ENCODE measurements around the gene DCHS1. TPM values are rescaled to one million over a fixed set of nuclear protein-coding genes. Genes with fewer than 3 reads are reported as not detected.

Gene DCHS1
- total and polyA plus RNA-seq, 4 donors = 6.0 to 39.9 (median 11.5) TPM

DNA sequence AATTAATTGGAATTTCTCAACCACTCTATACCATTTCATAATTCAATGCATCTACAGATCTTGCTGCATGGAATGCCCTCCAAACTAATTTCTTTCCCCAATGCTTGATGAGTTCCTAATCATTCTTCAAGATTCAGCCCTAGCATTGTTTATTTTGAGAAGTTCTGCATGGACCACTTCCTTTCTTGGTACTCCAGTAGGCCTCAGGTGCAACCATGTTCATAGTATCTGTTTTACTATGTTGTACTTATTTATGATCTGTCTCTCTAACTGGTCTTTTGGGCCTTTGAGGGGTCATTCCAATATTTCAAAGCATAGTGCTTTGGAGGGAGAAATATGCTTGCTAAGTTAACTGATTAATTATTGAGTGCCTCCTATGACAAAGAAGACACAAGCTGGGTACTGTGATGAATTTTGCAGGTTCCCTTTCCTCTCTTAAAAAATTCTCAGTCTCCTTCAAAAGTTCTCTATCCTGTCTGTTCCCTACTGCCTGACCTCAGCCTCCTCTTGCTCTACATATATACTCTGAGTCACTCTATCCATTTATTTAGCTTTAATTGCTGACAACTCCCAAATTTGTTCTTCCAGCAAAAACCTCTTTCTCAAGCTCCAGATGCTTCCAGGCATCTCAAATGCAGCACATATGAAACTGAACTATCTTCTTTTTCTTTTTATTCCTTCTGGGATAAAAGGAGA lies 18.1 kb upstream of the DCHS1 start:
- TF ChIP-seq, protein P1, sequence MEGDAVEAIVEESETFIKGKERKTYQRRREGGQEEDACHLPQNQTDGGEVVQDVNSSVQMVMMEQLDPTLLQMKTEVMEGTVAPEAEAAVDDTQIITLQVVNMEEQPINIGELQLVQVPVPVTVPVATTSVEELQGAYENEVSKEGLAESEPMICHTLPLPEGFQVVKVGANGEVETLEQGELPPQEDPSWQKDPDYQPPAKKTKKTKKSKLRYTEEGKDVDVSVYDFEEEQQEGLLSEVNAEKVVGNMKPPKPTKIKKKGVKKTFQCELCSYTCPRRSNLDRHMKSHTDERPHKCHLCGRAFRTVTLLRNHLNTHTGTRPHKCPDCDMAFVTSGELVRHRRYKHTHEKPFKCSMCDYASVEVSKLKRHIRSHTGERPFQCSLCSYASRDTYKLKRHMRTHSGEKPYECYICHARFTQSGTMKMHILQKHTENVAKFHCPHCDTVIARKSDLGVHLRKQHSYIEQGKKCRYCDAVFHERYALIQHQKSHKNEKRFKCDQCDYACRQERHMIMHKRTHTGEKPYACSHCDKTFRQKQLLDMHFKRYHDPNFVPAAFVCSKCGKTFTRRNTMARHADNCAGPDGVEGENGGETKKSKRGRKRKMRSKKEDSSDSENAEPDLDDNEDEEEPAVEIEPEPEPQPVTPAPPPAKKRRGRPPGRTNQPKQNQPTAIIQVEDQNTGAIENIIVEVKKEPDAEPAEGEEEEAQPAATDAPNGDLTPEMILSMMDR (IDR thresholded peaks at IDR 0.05; ENCODE audit: control extremely low read depth, extremely low read depth) = no peak
- H3K4me3 ChIP-seq = no peak overlapping the region
- DNase-seq (no peak), ATAC-seq (ENCODE audit: insufficient read depth, low FRiP score) (no peak)
- no peaks in the 10 kb centered on the region for H3K4me1 ChIP-seq (ENCODE audit: control insufficient read depth in 5 of 5, insufficient read depth in 5 of 5, low read length in 5 of 5)
- no peaks in the 10 kb centered on the region for H3K9me3 ChIP-seq (ENCODE audit: control insufficient read depth in 4 of 4, insufficient read depth in 3 of 4, low read length in 3 of 4)
- no peaks in the 10 kb centered on the region for H3K36me3 ChIP-seq (ENCODE audit: control insufficient read depth in 4 of 4, insufficient read depth in 4 of 4, low read length in 4 of 4)
- H3K27ac ChIP-seq (ENCODE audit: low read depth in 1 of 2, low read length in 1 of 2) = no peak overlapping the region
- H3K27me3 ChIP-seq (ENCODE audit: control insufficient read depth in 3 of 3, insufficient read depth in 3 of 3, low read length in 2 of 3) = no peaks in the 10 kb centered on the region
- no peak overlapping the region for H3K9ac ChIP-seq (ENCODE audit: insufficient read depth in 1 of 2, low read length in 2 of 2)

DNA sequence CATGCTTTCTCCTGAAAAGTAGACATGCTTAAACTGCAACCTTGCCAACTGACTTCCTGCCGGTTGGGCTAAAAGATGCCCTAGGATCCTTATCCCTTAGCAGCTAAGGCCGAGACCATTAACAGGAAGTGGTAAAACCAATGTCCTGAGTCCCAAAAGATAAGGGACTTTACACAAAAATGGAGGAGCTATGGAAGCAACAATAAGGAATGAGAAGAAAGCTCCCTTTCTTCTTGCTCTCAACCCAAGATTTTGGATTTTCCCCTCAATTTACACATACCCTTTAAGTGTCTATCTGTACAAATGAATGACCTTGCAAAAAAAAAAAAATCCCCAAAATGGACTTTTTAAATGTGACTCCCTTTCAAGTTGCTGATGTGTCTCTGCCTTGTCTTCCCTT lies 16.4 kb upstream of the DCHS1 start:
- ATAC-seq (ENCODE audit: insufficient read depth, low FRiP score) = no peak
- H3K27me3 ChIP-seq (ENCODE audit: control insufficient read depth in 3 of 3, insufficient read depth in 3 of 3, low read length in 2 of 3) = no peaks in the 10 kb centered on the region
- no peak overlapping the region for H3K4me3 ChIP-seq
- no peak overlapping the region for H3K27ac ChIP-seq (ENCODE audit: low read depth in 1 of 2, low read length in 1 of 2)
- H3K9ac ChIP-seq (ENCODE audit: insufficient read depth in 1 of 2, low read length in 2 of 2) = no peak overlapping the region
- H3K36me3 ChIP-seq (ENCODE audit: control insufficient read depth in 4 of 4, insufficient read depth in 4 of 4, low read length in 4 of 4) = no peaks in the 10 kb centered on the region
- WGBS, 2 donors = 47 to 68% methylated on average over 2 of the region's 2 CpGs
- H3K9me3 ChIP-seq (ENCODE audit: control insufficient read depth in 4 of 4, insufficient read depth in 3 of 4, low read length in 3 of 4) = no peaks in the 10 kb centered on the region
- TF ChIP-seq, protein P1 (IDR thresholded peaks at IDR 0.05; ENCODE audit: control extremely low read depth, extremely low read depth) = no peak
- H3K4me1 ChIP-seq (ENCODE audit: control insufficient read depth in 5 of 5, insufficient read depth in 5 of 5, low read length in 5 of 5) = no peaks in the 10 kb centered on the region
- no peak for DNase-seq

DNA sequence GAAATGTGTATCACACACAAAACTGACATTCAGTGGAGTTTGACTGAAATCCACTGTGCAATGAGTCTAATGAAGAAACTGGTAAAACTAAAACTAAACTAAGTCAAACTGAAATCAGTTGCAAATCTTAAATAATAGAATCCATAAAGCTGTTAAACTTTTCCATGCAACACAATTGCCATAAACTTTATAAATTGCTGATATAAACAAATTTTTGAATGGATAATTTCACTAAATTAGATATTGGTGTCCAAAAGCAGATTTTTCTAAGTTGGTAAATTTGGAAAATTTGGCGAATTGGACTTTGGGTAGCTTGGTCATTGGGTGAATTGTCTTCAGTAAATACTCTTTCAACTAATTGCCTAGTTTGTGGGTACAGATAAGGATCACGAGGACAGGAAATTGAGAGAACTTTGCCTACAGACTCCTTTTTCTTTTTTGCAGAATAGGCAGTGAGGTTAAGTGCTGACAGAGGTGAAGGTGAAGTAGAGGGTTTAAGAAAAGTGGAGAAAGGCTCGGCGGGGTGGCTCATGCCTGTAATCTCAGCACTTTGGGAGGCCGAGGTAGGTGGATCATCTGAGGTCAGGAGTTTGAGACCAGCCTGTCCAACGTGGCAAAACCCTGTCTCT lies 14.7 kb upstream of the DCHS1 start:
- Histone ChIP-seq H3K4me3 (no peak overlapping the region), H3K4me1 (ENCODE audit: control insufficient read depth in 5 of 5, insufficient read depth in 5 of 5, low read length in 5 of 5) (no peaks in the 10 kb centered on the region)
- ATAC-seq (ENCODE audit: insufficient read depth, low FRiP score) = no peak

More for the DNA sequence above, 14.7 kb upstream of the DCHS1 start:
- no peaks in the 10 kb centered on the region for H3K36me3 ChIP-seq (ENCODE audit: control insufficient read depth in 4 of 4, insufficient read depth in 4 of 4, low read length in 4 of 4)
- H3K27me3 ChIP-seq (ENCODE audit: control insufficient read depth in 3 of 3, insufficient read depth in 3 of 3, low read length in 2 of 3) = no peaks in the 10 kb centered on the region
- WGBS, 2 donors = 69 to 75% methylated on average over 6 of the region's 6 CpGs
- TF ChIP-seq, protein P1 (IDR thresholded peaks at IDR 0.05; ENCODE audit: control extremely low read depth, extremely low read depth) = no peak
- no peak overlapping the region for H3K27ac ChIP-seq (ENCODE audit: low read depth in 1 of 2, low read length in 1 of 2)
- no peak overlapping the region for H3K9ac ChIP-seq (ENCODE audit: insufficient read depth in 1 of 2, low read length in 2 of 2)
- DNase-seq = no peak
- H3K9me3 ChIP-seq (ENCODE audit: control insufficient read depth in 4 of 4, insufficient read depth in 3 of 4, low read length in 3 of 4) = no peaks in the 10 kb centered on the region
